ENCODE results near the gene CAMK2D.

DNA sequence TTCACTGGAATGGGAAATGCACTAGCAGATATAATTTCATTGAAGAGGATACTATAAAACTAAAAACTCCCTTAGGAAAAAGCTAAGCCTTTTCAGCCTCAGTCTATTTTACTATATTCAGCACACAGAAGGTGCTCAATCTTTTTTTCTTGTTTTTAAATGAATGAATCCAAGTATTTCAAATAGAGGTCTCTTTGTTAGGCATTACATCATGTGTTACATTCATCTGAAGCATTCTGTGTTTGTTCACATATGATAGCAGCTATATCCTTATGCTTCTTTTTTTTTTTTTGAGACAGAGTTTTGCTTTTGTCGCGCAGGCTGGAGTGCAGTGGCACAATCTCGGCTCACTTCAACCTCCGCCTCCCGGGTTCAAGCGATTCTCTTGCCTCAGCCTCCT, 278.4 kb downstream of the CAMK2D start:
- TF ChIP-seq, protein P1, sequence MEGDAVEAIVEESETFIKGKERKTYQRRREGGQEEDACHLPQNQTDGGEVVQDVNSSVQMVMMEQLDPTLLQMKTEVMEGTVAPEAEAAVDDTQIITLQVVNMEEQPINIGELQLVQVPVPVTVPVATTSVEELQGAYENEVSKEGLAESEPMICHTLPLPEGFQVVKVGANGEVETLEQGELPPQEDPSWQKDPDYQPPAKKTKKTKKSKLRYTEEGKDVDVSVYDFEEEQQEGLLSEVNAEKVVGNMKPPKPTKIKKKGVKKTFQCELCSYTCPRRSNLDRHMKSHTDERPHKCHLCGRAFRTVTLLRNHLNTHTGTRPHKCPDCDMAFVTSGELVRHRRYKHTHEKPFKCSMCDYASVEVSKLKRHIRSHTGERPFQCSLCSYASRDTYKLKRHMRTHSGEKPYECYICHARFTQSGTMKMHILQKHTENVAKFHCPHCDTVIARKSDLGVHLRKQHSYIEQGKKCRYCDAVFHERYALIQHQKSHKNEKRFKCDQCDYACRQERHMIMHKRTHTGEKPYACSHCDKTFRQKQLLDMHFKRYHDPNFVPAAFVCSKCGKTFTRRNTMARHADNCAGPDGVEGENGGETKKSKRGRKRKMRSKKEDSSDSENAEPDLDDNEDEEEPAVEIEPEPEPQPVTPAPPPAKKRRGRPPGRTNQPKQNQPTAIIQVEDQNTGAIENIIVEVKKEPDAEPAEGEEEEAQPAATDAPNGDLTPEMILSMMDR (conservative IDR thresholded peaks at IDR 0.05) = no peak
- TF ChIP-seq EZH2 (IDR thresholded peaks at IDR 0.05; ENCODE audit: low read depth) = no peak

Measured in PC-9 (cell line).